HG03342 (cell line): ENCODE measurements around the gene BPHL.
"Not testable (repeated sequence)": the region's sequence is repeated elsewhere in the genome, so short reads cannot be mapped to it uniquely, and the experiment has no call there.

Experiments
- ATAC-seq: cut with Tn5 transposase; IDR thresholded peaks from one replicate; pipeline ENCODE4 v1.9.1; 2021; ENCODE audit warnings: mild to moderate bottlenecking, moderate library complexity; ENCODE audit not compliant: unreplicated experiment

BPHL gene

DNA sequence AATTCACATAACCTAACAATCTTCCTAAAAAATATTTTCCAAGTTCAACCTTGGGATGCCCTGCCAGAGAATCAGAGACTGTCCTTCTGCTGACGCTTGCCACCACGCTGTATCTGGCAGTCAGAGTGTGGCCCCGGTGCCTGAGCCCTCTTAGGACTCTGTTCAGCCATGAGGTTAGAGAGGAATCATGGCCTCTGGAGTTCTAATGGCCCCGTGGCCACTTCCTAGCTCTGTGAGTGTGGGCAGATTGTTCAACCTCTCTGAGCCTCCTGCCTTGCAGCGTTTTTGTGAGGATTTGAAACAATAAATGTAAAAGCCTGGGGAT is 2.2 kb downstream of the BPHL start:
- no peak for ATAC-seq

DNA sequence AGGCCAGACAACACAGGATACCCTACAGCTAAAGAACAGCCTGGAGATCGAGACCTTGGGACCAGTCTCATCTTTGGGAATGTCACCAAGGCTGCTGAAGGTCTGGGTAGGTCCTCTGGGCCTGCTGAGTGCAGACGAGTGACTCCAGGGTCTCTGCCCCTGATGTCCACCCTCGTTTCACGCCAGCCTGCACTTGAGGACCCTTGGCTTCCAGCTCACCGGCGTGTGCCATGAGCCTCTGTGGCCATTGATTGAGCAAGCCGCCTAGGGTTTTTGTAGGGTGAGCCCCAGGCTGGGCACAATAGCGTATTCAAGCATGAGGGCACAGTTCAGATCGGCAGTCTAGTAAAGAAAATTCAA is 4.3 kb downstream of the BPHL start:
- ATAC-seq, result no peak

DNA sequence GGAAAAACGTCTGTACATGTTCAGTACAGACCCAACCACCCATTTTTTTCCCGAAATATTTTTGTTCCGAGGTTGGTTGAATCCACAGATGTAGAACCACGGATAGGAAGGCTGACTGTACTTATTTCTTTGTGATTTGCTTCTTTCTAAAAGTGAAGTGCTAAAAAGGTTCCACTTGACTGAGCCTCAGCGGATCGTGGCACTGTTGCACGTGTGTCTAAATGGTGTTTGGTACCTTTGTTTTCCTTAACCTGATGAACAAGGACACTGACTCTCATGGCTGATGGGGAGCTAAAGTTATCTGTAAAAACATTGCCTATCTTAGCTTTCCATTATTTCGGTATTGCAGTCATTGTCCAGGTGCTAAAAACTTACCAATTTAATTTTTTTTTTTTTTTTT is 6.2 kb downstream of the BPHL start:
- ATAC-seq, result no peak

DNA sequence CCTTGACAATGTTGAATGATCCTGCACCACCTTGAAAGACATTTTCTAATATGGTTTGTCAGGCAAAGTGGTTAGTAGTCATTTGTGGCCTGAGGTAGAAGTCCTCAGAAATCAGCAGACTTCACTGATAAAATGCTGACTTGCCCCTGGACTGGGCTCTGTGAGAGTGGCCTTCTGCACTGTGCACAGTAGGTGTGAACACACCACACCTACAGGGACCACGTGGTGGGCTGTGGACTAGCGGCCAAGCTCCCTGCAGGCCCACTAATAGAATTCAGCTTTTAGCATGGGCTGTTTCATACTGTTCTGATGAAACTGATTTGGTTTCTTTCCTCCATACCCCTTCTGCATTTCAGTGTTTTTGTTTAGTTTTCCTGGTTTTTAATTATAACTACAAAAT is 7.3 kb downstream of the BPHL start:
- no peak for ATAC-seq

DNA sequence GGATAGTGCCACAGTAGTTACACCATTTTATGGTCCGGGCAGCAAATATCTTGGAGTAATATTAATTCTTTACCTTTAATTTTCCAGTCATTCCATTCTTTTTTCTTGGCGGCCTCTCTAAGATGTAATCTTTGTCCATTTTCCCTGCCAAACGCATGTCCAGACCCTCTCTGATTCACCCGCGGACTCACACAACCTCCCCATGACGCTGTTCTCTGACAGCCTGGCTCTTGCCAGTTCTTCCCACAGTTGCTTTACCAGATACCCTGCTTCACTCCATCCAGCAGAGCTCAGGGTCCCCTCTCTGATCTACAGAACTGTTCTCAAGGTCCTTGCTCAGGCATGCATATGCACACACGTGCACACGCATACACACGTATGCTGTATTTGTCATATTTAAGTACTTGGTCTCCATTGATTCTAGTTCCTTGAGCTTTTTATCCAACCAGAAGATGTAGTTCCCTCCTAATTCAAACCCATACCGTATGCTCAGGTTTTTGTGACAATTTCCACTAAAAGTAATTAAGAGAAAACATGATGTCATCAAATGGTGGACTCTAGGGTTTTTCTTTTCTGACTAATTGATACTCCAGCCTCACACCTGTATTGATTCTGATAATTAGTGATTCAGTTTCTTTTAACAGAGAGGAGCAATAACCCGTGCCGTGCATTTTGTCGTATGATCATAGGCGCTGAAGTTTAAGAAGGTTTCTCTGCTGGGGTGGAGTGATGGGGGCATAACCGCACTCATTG is 10.0 kb downstream of the BPHL start:
- no peak for ATAC-seq

DNA sequence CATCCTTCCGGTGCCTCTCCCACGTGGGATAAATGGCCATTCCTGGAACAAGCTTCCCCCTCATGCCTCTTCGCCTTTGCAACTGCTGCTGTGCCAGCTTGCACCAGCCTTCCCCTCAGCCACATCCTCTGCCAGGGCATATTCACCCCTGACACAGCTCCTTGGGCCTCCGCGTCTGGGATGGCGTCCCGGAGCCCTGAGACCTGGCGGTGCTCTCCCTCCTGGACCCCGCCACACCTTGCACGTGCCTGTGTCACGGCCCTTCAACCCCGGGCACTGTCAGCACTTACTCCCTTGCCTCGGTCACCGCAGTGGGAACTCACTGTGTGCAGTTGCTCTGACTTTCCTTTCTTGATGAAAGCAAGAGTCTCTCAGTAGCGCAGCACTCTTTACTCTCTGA is 13.2 kb downstream of the BPHL start:
- ATAC-seq, result no peak

DNA sequence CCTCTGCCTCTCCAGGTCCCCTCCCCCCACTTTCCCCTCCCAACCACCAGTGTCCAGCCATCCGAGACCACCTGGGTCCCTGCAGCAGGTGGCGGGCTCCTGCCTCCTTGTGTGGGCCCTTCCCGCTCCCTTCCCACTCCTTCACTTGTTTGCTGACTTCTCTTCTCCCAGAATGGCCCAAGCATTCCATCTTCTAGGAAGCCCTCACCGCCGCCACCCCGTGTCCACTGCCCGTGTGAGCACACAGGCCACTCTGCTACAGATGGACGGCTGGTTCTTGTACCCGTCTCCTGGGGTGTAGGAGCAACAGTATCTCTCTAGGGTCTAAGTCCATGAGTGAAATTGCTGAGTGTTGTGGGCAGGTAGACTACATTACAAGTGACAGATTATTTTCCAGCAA is 15.0 kb downstream of the BPHL start:
- no peak for ATAC-seq

DNA sequence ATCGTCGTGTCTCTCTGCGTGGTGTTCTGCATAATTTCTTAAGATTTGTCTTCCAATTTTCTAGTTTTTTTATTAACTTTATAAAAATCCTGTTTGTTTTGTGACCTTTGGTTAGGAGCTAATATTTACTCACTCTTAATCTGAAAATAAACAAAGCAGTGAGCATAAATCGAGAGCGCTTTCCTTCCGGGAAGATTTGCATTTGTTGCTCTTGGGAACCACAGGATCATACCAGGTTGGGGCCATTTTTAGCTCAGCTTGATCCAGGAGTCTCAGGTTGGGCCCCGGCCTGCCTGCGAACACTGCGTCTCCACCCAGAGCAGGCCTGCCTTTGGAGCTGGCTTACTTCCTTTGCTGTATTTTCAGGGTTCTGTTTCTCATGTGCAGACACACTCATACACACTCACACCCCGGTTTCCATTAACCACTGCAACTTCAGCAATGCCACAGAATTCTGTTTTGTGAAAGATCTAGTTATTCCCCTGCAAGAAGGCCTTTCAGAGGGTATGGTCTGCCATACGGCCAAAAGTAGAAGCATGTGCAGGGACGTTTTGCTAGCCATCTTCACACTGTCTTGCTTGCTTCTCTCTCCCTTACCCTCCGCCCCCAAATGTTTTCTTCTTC is 17.3 kb downstream of the BPHL start:
- no peak for ATAC-seq

DNA sequence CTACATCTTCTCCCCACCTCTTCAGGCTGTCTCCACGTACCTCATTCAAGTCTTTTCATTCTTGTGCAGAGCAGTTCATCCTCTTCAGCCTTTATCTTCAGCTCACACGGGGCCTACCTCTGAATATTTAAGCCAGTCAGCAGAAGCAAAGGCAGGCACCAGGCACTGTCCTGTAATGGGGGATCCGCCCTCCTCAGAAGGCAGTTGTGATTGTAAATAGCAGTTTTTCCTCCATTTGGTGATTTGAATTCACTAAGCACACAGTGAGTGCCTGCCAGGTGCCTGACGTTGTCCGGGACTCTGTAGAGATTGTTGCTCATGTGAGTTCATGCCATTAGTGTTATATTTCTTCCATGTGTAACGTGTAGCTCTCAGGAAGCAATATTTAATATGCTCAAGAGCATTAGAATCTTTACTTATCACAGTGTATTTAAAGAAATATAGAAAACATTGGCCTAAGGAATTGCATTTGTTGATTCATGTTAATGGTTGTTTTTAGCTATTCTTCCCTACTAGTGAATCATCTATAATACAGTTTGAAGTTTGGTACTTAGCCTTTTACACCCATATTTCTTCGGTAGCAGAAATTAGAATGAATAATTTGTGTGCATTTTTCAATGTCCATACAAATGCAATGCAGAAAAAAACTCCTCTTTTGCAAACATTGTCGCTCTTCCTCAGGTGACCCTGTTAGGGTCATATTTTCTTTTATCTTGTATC is 17.9 kb downstream of the BPHL start:
- no peak for ATAC-seq

DNA sequence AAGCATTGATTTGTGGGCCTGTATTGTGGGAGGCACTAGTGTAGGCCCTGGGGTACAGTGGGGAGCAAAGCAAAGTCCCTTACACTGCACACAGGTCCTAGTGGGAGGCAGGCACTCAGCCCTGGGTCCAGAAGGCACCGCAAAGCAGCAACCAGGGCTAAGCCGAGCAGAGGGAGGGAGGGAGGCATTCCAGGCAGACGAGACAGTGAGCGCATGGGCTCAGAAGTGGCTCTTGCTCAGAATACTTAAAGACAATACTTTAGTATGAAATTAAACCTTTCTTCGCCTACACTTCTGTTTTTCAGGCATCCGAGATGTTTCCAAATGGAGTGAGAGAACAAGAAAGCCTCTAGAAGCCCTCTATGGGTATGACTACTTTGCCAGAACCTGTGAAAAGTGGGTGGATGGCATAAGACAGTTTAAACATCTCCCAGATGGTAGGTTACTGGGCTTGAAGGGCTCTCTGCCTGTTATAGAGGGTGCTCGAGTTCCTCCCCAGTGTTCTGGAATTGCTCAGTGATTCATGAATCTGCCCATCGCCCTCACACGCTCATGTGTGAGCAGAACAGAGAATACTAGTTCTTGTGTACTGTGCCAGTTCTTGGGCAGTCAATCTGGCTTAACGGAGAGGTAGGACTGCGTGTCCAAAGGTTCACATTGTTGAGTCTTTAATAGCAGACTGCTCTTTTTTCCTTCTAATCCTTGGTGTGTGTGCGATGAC is 18.7 kb downstream of the BPHL start:
- ATAC-seq, result no peak

DNA sequence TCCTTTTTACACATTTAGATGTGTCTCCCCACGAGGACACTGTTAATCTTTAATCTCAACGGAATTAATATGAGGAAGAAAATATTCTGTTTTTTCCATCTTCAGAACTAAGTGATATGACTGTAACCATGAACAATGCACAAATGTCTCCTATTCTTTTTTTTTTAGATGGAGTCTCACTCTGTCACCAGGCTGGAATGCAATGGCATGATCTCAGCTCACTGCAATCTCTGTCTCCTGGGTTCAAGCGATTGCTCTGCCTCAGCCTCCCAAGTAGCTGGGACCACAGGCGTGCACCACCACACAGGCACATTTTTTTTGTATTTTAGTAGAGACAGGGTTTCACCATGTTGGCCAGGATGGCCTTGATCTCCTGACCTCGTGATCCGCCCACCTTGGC is 19.4 kb downstream of the BPHL start:
- not testable (repeated sequence) for ATAC-seq

DNA sequence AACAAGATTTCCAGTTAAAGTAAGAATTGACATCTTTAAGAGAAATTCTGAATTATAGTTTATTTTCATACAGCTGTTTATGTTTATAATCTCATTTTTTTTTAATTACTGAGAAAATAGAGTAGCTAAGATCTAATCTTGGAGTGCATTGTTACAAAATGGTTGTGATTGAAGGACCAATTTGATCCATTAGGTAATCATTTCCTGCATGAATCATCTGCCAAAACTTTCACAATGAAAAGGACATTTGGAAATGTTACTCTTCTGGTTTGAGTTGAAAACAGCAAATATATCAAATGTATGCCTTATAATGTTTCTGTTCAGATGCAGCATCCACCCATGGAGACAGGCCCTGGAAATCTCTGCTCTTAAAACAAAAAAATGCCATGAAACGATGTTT is 19.8 kb downstream of the BPHL start:
- ATAC-seq, result no peak

DNA sequence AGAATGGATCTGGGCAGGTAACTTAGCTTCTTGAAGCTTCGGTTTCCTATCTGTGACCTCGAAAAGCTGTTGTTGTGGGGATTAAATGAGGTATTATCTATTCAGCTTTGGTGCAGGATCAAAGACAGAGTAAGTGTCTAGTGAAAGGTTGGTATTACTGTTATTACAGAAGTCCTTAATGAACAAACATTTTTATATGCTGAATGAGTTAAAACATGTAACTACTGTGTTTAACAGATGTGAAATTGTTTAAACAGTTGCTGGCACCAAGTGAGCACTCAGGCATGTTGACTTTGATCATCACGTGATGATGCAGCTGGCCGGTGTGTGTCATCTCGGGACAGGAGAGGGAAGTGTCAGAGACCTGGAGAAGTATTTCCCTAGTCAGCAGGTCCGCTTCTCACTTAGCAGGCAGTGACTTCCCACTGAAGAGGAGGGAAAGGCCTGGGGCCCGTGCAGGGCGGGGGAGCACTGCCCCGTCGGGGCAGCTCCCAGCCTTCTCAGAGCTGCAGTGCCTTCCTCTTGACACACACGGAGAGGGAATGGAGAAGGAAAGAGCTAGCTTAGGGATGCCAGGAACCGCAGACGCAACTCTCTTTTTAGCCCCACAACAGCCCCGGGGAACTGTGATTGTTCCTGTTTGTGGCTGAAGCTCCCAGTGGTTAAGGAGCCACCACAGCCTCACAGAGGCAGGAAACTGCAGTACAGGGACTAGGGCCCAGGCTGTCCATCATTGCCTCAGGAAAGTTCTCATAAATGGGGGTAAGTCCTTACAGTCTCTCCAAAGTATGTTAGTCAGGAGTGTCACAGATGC is 20.8 kb downstream of the BPHL start:
- no peak for ATAC-seq

DNA sequence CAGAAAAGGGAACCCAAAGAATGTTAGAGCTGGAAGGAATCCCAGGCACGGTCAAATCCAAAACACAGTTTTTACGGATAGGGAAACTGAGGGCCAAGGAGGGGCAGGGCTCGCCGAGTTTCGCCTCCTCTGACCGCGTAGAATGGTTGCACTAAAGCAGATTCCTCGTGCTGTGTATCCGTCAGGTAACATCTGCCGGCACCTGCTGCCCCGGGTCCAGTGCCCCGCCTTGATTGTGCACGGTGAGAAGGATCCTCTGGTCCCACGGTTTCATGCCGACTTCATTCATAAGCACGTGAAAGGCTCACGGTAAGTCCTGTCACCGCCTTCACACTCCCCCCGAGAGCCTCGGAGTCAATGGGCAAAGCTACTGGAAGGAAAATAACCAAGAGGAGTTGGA is 21.7 kb downstream of the BPHL start:
- no peak for ATAC-seq

DNA sequence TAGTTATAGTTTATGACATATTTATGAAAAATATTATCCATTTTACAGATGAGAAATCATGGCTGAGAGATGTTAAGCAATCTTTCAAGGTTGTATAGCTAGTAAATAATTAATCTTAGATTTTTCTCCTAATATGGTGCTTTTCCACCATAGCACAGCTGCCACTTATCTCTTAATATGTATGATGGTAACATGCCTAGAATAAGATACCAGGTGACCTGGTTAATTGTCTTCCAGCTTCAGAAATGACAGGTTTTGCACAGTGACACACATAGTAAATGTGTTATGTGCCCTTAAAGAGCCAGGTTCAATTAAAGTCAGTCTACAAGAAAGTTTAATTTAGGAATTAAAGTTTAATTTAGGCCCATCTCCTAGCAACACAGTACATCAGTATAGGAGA is 24.0 kb downstream of the BPHL start:
- no peak for ATAC-seq

DNA sequence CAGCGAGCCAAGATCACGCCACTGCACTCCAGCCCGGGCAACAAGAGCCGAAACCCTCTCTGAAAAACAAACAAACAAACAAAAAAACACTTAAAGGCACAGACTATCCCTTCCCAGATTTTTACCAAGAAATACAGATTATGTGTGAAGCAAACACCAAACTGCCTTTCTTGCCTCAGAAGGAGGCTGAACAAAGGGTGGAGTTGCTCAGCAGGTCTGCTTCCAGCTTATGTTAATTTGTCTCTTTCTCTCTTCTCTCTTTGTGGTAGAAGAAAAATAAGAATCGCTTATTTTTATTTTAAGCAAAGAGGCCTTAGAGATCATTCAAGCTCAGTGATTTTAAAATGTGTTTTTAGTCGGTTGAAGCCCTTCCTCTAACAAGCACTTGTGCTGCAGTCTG is 24.6 kb downstream of the BPHL start:
- ATAC-seq, result no peak

DNA sequence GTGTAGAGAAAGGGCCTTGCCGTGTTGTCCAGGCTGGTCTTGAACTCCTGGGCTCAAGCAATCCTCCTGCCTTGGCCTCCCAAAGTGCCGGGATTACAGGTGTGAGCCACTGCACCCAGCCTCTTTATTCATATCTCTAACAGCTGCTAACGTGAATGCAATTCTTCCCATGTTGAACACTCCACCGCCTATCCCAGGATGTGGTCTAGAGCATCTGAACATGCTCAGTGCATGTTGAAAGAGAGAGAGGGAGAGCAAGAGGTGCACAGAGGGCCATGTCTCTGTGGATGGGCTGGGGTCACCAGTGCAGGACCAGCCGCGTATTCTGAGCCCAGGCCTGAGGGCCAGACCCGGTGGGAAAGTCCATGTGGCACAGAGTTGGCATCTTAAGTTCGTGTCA is 26.1 kb downstream of the BPHL start:
- no peak for ATAC-seq

DNA sequence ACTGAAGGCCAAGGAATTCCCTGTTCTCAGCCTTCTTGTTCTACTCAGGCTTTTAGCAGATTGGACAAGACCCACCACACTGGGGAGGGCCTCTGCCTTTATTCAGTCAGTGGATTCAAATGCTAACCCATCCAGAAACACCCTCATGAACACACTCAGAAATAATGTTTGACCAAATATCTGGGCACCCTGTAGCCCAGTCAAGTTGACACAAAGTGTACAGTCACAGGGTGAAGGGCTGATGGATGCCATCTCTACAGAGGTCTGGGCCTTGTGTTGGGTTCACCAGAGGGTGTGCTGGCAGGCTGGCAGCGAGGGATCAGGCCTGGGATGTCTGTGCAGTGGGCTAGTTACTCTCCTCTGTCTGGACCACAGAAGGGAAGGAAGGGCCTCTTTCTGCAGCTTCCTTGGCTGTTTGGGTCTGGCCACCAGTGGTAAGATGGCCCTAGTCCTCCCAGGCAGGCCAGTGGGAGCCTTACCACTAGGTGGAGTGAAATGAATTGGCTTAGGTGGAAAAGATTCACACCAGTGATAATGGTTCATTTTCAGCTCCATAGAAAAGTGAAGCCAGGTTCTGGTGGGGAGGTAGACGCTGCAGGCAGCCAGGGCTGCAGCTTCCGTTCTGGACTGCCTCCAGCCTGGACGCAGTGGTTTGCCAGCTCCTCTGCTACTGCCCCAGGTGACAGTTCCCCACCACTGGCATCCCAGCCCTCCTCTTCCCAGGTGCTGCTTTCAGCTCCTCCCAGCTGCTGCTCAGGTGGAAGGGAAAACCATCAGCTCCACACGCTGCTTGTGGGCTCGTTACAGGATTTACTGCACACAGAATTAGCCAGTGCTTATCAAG is 29.6 kb downstream of the BPHL start:
- ATAC-seq, result no peak

DNA sequence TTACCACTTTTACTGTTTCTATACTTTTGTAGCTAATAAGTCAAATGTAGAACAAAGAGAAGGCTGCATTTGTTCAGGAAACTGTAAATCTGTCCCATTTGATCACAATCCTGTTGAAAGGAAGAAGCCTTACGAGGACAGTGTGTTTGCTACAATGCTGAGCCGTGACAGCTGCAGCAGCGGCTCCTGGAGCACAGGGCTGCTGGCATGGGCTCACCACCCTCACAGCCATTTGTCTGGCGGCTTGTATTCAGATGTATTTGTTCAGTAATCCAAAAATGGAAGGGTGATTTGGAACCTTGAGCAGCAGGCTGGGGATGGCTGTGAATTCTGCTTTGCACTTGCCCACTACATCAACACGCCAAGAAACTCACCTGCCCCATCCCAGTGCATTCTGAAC is 33.2 kb downstream of the BPHL start:
- ATAC-seq, result no peak

DNA sequence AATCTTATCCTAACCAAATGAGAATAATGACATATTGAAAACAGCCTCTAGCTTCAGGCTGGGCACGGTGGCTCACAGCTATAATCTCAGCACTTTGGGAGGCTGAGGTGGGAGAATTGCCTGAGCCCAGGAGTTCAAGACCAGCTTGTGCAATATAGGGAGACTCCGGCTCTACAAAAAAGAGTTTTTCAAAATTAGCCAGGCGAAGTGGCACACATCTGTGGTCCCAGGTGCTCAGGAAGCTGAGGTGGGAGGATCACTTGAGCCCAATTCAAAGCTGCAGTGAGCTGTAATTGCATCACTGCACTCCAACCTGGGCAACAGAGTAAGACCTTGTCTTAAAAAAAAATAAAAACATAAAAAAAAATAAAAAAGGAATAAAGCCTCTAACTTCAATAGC is 34.2 kb downstream of the BPHL start:
- no peak for ATAC-seq
